ENCODE data around the gene CNST. TPM values are rescaled to one million over a fixed set of nuclear protein-coding genes. Genes with fewer than 3 reads are reported as not detected.
A peak's percentile ranks its signal among the peaks of the same experiment; 100 is the strongest.

Gene CNST
- total and polyA plus RNA-seq, 2 donors from 2014 or later: 5.6 to 24.1 TPM

DNA sequence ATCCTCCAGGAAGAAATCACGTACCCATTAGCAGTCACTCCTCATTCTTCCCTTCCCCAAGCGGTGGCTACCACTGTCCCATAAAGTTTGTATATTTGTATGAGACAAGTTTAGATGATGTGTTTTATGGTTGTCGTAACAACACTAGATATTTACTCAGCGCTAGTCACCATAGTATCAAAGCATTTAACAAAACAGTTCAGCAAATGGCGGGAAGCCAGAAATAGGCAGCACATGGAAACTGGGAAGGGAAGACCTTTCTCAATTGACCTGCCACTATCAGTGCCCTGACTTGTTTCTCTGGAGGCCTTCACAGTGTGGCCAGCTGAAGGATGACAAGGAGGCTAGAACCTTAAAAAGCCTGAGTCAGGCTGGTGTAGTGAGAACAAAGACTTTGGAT lies 31.1 kb downstream of the CNST start:
- Histone ChIP-seq H3K4me1 (ENCODE audit: control insufficient read depth in 2 of 3, insufficient read depth in 2 of 3, low read depth in 1 of 3, low read length in 3 of 3) (no peaks in the 10 kb centered on the region), H3K9me3 (ENCODE audit: control insufficient read depth in 2 of 3, insufficient read depth in 1 of 3, low read length in 3 of 3) (no peaks in the 10 kb centered on the region), H3K36me3 (ENCODE audit: control insufficient read depth in 2 of 3, insufficient read depth in 3 of 3, low read length in 3 of 3) (peaks cover 0 to 16% (median 0%) of the 10 kb centered on the region in 3 donors), H3K4me3 (ENCODE audit: low read length in 3 of 3) (no peak overlapping the region), H3K9ac (ENCODE audit: low read length in 3 of 3) (no peak overlapping the region), H3K27me3 (ENCODE audit: control insufficient read depth, insufficient read depth, low read length) (no peaks in the 10 kb centered on the region), H3K27ac (ENCODE audit: low read depth in 2 of 2, low read length in 2 of 2) (no peak overlapping the region)
- TF ChIP-seq, protein P1, sequence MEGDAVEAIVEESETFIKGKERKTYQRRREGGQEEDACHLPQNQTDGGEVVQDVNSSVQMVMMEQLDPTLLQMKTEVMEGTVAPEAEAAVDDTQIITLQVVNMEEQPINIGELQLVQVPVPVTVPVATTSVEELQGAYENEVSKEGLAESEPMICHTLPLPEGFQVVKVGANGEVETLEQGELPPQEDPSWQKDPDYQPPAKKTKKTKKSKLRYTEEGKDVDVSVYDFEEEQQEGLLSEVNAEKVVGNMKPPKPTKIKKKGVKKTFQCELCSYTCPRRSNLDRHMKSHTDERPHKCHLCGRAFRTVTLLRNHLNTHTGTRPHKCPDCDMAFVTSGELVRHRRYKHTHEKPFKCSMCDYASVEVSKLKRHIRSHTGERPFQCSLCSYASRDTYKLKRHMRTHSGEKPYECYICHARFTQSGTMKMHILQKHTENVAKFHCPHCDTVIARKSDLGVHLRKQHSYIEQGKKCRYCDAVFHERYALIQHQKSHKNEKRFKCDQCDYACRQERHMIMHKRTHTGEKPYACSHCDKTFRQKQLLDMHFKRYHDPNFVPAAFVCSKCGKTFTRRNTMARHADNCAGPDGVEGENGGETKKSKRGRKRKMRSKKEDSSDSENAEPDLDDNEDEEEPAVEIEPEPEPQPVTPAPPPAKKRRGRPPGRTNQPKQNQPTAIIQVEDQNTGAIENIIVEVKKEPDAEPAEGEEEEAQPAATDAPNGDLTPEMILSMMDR (IDR thresholded peaks at IDR 0.05; ENCODE audit: borderline replicate concordance, extremely low read depth, insufficient read depth): no peak
- DNase-seq (peak in 1 of 5 donors; percentile 55), FAIRE-seq (no peak)
- intact Hi-C loops (cut with DNase I): no loop called here

DNA sequence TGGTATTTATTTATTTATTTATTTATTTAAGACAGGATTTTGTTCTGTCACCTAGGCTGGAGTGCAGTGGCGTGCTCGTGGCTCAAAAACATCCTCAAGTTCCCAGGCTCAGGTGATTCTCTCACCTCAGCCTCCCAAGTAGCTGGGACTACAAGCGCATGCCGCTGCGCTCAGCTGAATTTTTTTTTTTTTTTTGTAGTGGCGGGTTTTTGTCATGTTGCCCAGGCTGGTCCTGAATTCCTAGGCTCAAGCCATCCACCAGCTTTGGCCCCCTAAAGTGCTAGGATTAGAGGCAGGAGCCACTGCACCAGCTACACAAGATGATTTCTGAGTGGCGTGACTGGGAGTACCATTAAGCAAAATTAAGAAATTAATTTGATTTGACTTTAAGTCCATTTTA lies 31.7 kb downstream of the CNST start:
- FAIRE-seq (no peak), DNase-seq (no peak)
- TF ChIP-seq, protein P1 (IDR thresholded peaks at IDR 0.05; ENCODE audit: borderline replicate concordance, extremely low read depth, insufficient read depth): no peak
- Histone ChIP-seq H3K27ac (ENCODE audit: low read depth in 2 of 2, low read length in 2 of 2) (no peak overlapping the region), H3K4me1 (ENCODE audit: control insufficient read depth in 2 of 3, insufficient read depth in 2 of 3, low read depth in 1 of 3, low read length in 3 of 3) (no peaks in the 10 kb centered on the region), H3K4me3 (ENCODE audit: low read length in 3 of 3) (no peak overlapping the region), H3K9ac (ENCODE audit: low read length in 3 of 3) (no peak overlapping the region), H3K36me3 (ENCODE audit: control insufficient read depth in 2 of 3, insufficient read depth in 3 of 3, low read length in 3 of 3) (peaks cover 0 to 16% (median 0%) of the 10 kb centered on the region in 3 donors), H3K9me3 (ENCODE audit: control insufficient read depth in 2 of 3, insufficient read depth in 1 of 3, low read length in 3 of 3) (no peaks in the 10 kb centered on the region), H3K27me3 (ENCODE audit: control insufficient read depth, insufficient read depth, low read length) (no peaks in the 10 kb centered on the region)
- intact Hi-C loops (cut with DNase I): no loop called here

DNA sequence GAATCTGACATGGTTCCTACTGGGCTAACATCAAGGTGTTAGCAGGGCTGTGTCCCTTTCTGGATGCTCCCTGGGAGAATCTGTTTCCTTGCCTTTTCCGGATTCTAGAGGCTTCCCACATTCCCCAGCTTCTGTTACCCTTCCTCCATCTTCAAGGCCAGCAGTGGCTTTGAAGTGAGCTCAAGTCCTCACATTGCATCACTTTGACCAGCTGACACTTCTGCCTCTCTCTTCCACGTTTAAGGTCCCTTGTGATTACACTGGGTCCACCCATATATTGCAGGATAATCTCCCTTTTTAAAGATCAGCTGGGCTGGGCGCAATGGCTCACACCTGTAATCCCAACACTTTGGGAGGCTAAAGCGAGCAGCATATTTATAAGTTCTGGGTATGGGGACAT lies 33.1 kb downstream of the CNST start:
- Histone ChIP-seq H3K9ac (ENCODE audit: low read length in 3 of 3) (no peak overlapping the region), H3K9me3 (ENCODE audit: control insufficient read depth in 2 of 3, insufficient read depth in 1 of 3, low read length in 3 of 3) (no peaks in the 10 kb centered on the region), H3K4me3 (ENCODE audit: low read length in 3 of 3) (no peak overlapping the region), H3K27ac (ENCODE audit: low read depth in 2 of 2, low read length in 2 of 2) (no peak overlapping the region), H3K4me1 (ENCODE audit: control insufficient read depth in 2 of 3, insufficient read depth in 2 of 3, low read depth in 1 of 3, low read length in 3 of 3) (no peaks in the 10 kb centered on the region), H3K36me3 (ENCODE audit: control insufficient read depth in 2 of 3, insufficient read depth in 3 of 3, low read length in 3 of 3) (peaks cover 0 to 12% (median 0%) of the 10 kb centered on the region in 3 donors), H3K27me3 (ENCODE audit: control insufficient read depth, insufficient read depth, low read length) (no peaks in the 10 kb centered on the region)
- intact Hi-C loops (cut with DNase I): no loop called here
- FAIRE-seq: no peak
- DNase-seq: no peak
- TF ChIP-seq, protein P1 (IDR thresholded peaks at IDR 0.05; ENCODE audit: borderline replicate concordance, extremely low read depth, insufficient read depth): no peak

DNA sequence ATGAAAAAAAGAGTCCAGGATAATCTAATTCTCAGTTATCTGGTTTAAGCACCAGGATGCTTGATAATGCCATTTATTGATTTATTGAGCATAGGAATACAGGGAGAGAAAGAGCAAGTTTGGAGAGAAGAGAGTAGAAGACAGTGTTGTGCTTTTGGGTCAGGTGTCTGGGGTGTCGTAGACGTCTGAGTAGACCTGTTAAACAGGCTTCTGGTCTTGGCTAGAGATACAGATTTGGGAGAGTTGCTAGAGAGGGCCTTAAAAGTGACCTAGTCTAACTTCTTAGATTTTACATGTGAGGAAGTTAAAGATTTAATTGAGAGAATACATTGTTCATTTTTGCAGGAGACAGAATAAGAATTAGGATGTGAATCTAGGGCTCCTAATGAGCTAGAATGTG lies 34.3 kb downstream of the CNST start:
- Histone ChIP-seq H3K9me3 (ENCODE audit: control insufficient read depth in 2 of 3, insufficient read depth in 1 of 3, low read length in 3 of 3) (no peaks in the 10 kb centered on the region), H3K27ac (ENCODE audit: low read depth in 2 of 2, low read length in 2 of 2) (no peak overlapping the region), H3K36me3 (ENCODE audit: control insufficient read depth in 2 of 3, insufficient read depth in 3 of 3, low read length in 3 of 3) (peaks cover 0 to 12% (median 0%) of the 10 kb centered on the region in 3 donors), H3K4me3 (ENCODE audit: low read length in 3 of 3) (no peak overlapping the region), H3K4me1 (ENCODE audit: control insufficient read depth in 2 of 3, insufficient read depth in 2 of 3, low read depth in 1 of 3, low read length in 3 of 3) (no peaks in the 10 kb centered on the region), H3K27me3 (ENCODE audit: control insufficient read depth, insufficient read depth, low read length) (no peaks in the 10 kb centered on the region), H3K9ac (ENCODE audit: low read length in 3 of 3) (no peak overlapping the region)
- DNase-seq (no peak), FAIRE-seq (no peak)
- TF ChIP-seq, protein P1 (IDR thresholded peaks at IDR 0.05; ENCODE audit: borderline replicate concordance, extremely low read depth, insufficient read depth): no peak
- intact Hi-C loops (cut with DNase I): no loop called here

Data from kidney (tissue), 14 donors.